Left lung (tissue), 10 donors: Measurements from ENCODE around the gene NIFK. TPM values are rescaled to one million over a fixed set of nuclear protein-coding genes. Genes with fewer than 3 reads are reported as not detected.

ENCODE experiments used
- ATAC-seq: fragments of 200-7000 bp; cut with Tn5 transposase; one replicate; pipeline ENCODE4 v1.9.1; 2020; ENCODE audit warnings: moderate library complexity
- DNase-seq, 4 donors: peaks; one replicate each; pipeline ENCODE4 v3.0.0-alpha.2; 2013 to 2020
- H3K27ac ChIP-seq, 2 donors: fragments of 200-600 bp; sonication (generic) in 1 of 2; one replicate each; pipeline versions ENCODE4 v1.5.0 to v1.8.0; 2020 to 2021
- H3K27me3 ChIP-seq, 2 donors: fragments of 200-600 bp; sonication (generic) in 1 of 2; one replicate each; pipeline versions ENCODE4 v1.5.0 to v1.8.0; 2020 to 2021
- H3K36me3 ChIP-seq, 2 donors: fragments of 200-600 bp; sonication (generic) in 1 of 2; one replicate each; pipeline versions ENCODE4 v1.5.0 to v1.8.0; 2020 to 2021
- H3K4me1 ChIP-seq, 2 donors: fragments of 200-600 bp; one replicate each; pipeline ENCODE4 v1.8.0; 2021
- H3K4me3 ChIP-seq, 2 donors: fragments of 200-600 bp; sonication (generic) in 1 of 2; one replicate each; pipeline versions ENCODE4 v1.5.0 to v1.8.0; 2020 to 2021; ENCODE audit warnings: mild to moderate bottlenecking in 1 of 2
- H3K9me3 ChIP-seq, 2 donors: fragments of 200-600 bp; sonication (generic) in 1 of 2; one replicate each; pipeline versions ENCODE4 v1.5.0 to v1.8.0; 2020 to 2021
- CTCF ChIP-seq, 2 donors: fragments of 200-600 bp; sonication (generic) in 1 of 2; IDR thresholded peaks; one replicate each; pipeline versions ENCODE4 v1.5.0 to v1.8.0; 2021; ENCODE audit warnings: antibody characterized with exemption in 2 of 2
- intact Hi-C, 2 donors: fragments of 100-400 bp; cut with DNase I; formaldehyde crosslinking; loops; one replicate each; pipeline versions ENCODE4 v1.11.2 to v1.14.2; 2022
- polyA plus RNA-seq, 6 donors: library from polyadenylated mRNA; unstranded; fragments of 120-200 nt; gene quantifications; one replicate each; pipeline ENCODE4 v1.2.1, GENCODE V29; 2013; ENCODE audit not compliant: insufficient read length in 6 of 6
- total RNA-seq, 2 donors: library from RNA; stranded (reverse); fragmentation: NEBNext Ultra II Directional; extraction: Animal tissue kit (Norgen Biotek cat#: 25700); gene quantifications; one replicate each; pipeline ENCODE4 v1.2.1, GENCODE V29; 2021
- donor health status: DM: no; HTN: yes; CAD: no.
- donor health status: DM: no; HTN: no; CAD: no.

The NIFK gene
- total and polyA plus RNA-seq, 8 donors, result 34.6 to 71.3 (median 60.4) TPM

GRCh38 chr2:121777699-121778058 lies 41.0 kb upstream of the NIFK start:
- DNase-seq (peak in 1 of 4 donors; percentile 48), ATAC-seq (no peak)
- intact Hi-C loops, result no loop called here
- H3K9me3 ChIP-seq, result no peaks in the 10 kb centered on the region
- no peak overlapping the region for H3K27ac ChIP-seq
- no peak overlapping the region for H3K4me3 ChIP-seq
- H3K4me1 ChIP-seq, result no peaks in the 10 kb centered on the region
- no peaks in the 10 kb centered on the region for H3K27me3 ChIP-seq
- TF ChIP-seq CTCF (IDR thresholded peaks at IDR 0.05), result no peak
- no peaks in the 10 kb centered on the region for H3K36me3 ChIP-seq

GRCh38 chr2:121776885-121777698 lies 40.4 kb upstream of the NIFK start:
- Histone ChIP-seq H3K27ac (no peak overlapping the region), H3K4me1 (no peaks in the 10 kb centered on the region), H3K9me3 (no peaks in the 10 kb centered on the region), H3K4me3 (no peak overlapping the region), H3K27me3 (no peaks in the 10 kb centered on the region), H3K36me3 (no peaks in the 10 kb centered on the region)
- no peak for TF ChIP-seq CTCF (IDR thresholded peaks at IDR 0.05)
- DNase-seq (no peak), ATAC-seq (no peak)
- intact Hi-C loops, result no loop called here

GRCh38 chr2:121776361-121776760 lies 39.7 kb upstream of the NIFK start:
- H3K27ac ChIP-seq, result no peak overlapping the region
- no peak for TF ChIP-seq CTCF (IDR thresholded peaks at IDR 0.05)
- no peak for DNase-seq
- ATAC-seq, result no peak
- H3K4me3 ChIP-seq, result no peak overlapping the region
- intact Hi-C loops, result no loop called here
- no peaks in the 10 kb centered on the region for H3K9me3 ChIP-seq
- no peaks in the 10 kb centered on the region for H3K27me3 ChIP-seq
- no peaks in the 10 kb centered on the region for H3K4me1 ChIP-seq
- H3K36me3 ChIP-seq, result no peaks in the 10 kb centered on the region

- Histone ChIP-seq H3K27me3 (no peaks in the 10 kb centered on the region), H3K27ac (no peak overlapping the region), H3K4me3 (no peak overlapping the region), H3K9me3 (no peaks in the 10 kb centered on the region), H3K4me1 (no peaks in the 10 kb centered on the region), H3K36me3 (peaks cover 0 to 9% of the 10 kb centered on the region in 2 donors)
- no peak for TF ChIP-seq CTCF (IDR thresholded peaks at IDR 0.05)
- DNase-seq (no peak), ATAC-seq (no peak)
- intact Hi-C loops, result no loop called here
Observed at GRCh38 chr2:121774235-121774634, 37.6 kb upstream of the NIFK start.

GRCh38 chr2:121771976-121772742 lies 35.5 kb upstream of the NIFK start:
- DNase-seq, result peak in 1 of 4 donors; percentile 26
- H3K36me3 ChIP-seq, result peaks cover 0 to 29% of the 10 kb centered on the region in 2 donors
- no peak for ATAC-seq
- H3K27me3 ChIP-seq, result no peaks in the 10 kb centered on the region
- intact Hi-C loops, result no loop called here
- H3K4me1 ChIP-seq, result no peaks in the 10 kb centered on the region
- TF ChIP-seq CTCF (IDR thresholded peaks at IDR 0.05), result no peak
- no peaks in the 10 kb centered on the region for H3K9me3 ChIP-seq
- H3K4me3 ChIP-seq, result no peak overlapping the region
- no peak overlapping the region for H3K27ac ChIP-seq
